EL (cell line): ENCODE measurements around the gene STMN3.

Source experiments
- DNase-seq: peaks from one replicate; pipeline ENCODE4 v3.0.0-alpha.2; 2016

STMN3 gene

DNA sequence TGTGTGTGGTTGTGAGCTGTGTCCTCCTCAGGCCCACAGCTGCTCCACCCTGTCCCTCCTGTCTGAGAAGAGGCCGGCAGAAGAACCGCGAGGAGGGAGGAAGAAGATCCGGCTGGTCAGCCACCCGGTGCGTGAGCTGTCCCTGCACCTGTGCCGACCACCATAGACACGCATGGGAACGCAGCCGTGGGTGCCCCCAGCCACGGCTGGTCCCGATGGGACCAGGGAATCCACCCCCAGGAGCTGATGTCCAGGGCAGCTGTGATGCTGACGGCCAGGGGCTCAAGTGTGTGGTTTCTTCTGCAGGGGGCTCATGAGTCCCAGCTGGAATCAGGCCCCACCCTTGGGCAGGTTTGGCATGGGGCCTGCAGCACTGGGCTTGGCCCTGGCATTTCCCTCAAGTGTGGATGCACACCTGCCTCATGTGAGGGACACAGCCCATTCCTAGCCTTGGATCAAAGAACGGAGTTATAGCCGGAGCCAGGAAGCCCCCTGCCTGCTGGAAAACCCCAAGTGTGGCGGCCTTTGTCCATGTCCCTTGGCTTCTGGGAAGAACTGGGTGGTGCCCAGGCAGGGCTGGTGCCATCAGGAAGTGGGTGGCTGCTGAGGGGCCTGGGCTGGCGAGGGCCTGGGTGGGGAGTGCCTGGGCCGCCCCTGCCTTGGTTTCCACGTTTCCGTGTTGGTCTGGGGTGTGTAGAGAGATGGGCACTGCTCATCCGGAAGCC, 38.6 kb upstream of the STMN3 start:
- no peak for DNase-seq

DNA sequence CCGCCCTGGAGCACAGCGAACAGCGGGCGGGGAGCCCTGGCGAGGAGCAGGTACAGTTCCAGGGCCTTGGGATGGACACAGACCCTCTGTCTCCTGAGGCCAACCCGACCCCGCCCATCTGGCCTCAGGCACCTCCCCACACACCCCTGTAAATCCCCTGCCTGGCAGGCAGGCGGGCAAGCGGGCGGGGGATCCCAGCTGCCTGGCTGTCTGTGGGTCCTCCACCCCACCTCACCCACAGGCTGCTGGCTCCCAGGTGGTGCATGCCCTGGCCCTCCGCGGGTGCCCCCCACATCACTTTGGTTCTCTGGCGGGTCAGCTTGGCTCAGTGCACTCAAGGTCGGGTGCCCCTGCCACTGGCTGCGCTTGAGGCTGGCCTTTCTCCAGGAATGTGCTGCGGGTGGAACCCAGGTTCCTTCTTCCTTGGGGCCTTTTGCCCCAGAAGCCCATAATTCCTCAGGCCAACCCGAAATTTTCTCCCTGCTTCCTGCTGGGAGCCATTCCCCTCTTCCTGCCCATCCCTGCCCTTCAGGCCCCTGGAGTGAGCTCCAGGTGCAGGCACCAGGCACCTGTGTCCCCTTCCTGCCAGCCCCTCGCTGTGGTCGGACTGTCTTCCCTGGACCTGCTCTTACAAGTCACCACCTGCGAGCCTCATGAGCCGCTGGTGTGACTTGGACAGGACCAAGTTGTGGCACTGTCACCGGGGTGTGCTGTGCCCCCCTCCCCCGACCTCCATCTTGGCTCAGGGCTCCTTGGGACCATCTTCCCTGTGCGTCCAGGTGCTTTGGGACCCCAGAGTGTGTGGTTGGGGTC, 37.9 kb upstream of the STMN3 start:
- DNase-seq: no peak

DNA sequence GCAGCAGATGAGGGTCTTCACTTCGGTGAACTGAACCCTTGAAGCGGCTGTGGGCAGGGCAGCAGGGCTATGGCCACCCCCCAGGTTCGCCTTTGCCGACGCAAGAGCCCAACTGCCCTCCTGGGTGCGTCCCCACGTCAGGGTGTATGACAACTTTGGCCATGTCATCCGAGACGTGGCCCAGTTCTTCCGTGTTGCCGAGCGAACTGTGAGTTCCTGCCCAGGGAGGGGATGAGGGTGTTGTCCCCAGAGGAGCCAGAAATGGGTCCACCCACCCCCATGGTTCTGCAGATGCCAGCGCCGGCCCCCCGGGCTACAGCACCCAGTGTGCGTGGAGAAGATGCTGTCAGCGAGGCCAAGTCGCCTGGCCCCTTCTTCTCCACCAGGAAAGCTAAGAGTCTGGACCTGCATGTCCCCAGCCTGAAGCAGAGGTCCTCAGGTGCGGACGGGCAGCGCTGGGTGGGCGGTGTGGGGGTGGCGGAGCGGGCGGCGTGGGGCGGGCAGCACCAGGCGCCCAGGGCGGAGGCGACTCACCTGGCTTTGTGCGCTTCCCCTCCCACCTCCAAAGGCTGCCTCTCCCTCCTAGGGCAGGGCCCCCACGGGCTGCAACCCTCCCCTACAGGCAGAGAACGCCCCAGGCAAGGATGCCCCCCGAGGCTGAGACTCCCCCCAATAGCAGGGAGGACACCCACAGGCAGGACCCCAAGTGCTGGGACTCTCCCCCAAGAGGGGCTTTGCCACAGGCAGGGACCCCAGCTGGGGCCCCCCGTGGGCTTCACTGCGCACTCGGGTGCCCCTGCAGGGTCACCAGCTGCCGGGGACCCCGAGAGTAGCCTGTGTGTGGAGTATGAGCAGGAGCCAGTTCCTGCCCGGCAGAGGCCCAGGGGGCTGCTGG, 37.0 kb upstream of the STMN3 start:
- DNase-seq: no peak

DNA sequence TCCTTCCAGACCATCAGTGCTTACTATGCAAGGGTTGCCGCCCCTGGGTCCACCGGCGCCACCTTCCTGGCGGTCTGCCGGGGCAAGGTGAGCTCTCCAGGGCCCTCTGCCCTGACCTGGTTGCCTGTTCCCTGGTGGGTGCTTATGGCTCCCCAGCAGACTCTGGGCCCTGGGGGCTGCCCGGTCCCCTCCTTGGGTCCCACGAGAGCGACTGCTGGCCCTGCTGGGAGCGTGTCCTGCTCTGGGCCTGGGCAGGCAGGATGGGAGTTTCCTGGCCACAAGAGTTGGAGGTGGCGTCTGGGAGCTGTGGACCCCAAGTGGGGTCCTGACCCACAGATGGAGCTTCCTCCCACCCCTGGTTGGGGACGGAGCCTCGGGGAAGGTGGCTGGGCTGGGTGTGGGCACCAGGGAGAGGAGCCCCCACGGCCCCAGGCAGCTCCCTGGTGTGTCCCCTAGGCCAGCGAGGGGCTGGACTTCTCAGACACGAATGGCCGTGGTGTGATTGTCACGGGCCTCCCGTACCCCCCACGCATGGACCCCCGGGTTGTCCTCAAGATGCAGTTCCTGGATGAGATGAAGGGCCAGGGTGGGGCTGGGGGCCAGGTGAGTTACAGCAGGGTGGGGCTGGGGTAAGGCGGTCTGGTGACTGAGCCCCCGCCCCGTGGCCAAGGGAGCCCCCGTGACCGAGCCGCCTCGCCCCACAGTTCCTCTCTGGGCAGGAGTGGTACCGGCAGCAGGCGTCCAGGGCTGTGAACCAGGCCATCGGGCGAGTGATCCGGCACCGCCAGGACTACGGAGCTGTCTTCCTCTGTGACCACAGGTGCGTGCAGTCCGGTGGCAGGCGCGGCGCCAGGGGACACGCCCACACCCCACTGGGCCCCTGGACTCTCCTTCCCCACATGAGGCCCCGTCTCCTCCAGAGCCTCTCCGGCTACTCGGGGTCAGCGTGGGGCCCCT, 36.1 kb upstream of the STMN3 start:
- no peak for DNase-seq

DNA sequence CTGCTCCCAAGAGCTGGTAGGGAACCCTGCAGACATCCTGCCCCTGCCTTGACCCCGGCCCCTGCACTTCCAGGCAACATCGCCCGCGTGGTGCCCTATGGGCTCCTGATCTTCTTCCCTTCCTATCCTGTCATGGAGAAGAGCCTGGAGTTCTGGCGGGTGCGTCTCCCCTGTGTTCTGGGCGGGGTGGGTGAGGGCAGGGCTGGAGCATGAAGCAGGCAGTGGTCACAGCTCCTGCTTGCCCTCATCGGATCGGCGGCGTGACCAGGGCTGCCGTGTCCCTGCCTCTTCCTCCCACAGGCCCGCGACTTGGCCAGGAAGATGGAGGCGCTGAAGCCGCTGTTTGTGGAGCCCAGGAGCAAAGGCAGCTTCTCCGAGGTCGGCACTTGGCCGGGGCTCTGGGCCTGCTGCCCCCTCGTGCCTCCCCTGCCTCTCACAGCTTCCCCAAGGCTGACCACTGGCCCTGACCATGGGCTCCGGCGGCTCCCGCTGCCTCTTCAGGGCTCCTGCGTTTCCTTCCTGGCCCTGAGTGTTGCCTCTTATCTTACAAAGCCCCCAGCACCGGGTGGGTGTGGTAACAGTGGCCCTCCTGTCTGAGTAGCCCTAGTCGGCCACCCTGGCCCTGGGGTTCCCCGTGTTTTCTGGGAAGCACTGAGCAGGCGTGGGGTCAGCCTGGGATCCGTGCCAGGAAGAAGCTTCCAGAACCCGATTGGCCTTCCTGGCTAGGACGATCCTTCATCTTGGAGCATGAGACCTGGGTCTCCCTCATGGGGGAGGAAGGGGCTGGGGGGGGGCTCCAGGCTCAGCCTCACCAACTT, 35.2 kb upstream of the STMN3 start:
- no peak for DNase-seq

DNA sequence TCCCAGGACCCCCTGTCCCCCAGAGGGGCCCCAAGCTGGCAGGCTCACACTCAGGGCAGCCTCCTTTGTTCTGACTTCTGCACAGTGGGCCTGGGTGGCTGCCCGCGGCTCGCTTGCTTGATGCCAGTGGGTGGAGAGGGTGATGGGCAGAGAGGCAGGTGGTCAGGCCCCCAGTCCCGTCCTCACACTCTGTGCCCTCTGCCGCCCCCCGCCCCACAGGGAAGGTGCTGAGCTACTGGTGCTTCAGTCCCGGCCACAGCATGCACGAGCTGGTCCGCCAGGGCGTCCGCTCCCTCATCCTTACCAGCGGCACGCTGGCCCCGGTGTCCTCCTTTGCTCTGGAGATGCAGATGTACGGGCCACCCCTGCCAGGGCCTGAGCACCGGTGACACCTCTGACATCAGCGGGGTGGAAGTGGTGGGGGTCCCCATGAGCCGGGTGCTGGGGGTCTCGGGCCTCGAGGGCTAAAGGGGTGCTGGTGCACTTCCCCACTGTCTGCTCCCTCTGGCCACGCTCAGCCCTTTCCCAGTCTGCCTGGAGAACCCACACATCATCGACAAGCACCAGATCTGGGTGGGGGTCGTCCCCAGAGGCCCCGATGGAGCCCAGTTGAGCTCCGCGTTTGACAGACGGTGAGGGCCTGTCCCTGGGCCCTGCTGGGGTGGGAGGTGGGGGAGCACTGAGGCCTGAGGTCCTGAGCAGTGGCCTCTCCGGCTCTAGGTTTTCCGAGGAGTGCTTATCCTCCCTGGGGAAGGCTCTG, 34.4 kb upstream of the STMN3 start:
- no peak for DNase-seq

DNA sequence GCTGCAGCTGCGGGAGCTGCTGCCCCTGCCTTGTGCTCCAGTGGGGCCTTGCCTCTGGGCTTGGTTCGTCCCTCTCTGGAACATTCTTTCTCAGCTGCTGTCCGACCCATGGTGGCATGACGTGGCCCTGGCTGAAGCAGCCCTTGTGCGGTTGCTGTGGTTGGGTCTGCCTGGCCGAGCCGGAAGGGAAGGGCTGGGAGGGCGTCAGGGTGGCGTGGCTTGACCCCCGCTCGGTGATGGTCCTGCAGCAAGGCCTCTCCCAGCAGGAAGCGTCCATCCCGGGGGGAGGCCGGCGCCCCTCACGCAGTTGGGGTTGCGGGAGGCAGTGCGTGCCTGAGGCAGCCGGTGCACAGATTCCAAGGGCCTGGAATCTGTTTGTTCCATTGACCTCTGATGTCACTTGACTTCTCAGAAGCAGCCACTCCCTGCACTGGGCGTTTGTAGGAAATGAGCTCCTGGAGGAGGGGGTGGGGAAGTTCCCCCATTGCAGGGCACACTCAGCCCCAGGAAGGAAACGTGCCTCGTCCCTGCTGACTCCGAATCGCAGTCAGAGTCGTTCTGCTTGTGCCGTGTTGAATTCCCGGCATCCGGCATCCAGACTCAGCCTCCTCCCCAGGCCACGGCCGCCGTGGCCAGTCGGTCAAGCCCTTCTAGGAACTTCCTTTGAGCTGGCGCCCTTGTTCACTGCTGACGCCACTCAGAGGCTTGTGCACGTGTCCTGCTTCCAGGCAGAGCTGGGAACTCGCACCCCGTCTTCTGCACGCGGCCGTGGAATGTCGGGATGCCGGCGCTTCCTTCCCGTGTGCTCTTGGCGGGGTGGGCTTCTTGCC, 33.5 kb upstream of the STMN3 start:
- peak; percentile 88 for DNase-seq

DNA sequence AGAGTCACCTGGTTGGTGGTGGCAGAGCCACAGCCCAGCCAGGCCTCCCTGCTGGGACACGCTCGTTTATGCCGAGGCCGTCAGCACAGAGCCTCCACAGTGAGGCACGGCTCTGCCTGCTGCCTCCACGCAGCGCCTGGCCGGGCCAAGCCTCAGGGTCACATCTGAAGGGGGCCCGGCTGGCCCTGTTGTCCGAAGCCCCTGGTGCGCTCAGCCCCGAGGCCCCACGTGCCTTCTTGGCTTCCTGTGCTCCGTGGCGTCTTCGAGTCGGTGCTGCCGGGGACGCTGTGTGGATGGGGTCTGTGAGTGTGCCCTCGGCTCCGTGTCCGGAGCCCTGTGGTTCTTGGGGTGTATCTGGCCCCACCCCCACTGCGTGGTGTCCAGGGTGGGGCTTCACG, 32.9 kb upstream of the STMN3 start:
- DNase-seq: no peak

DNA sequence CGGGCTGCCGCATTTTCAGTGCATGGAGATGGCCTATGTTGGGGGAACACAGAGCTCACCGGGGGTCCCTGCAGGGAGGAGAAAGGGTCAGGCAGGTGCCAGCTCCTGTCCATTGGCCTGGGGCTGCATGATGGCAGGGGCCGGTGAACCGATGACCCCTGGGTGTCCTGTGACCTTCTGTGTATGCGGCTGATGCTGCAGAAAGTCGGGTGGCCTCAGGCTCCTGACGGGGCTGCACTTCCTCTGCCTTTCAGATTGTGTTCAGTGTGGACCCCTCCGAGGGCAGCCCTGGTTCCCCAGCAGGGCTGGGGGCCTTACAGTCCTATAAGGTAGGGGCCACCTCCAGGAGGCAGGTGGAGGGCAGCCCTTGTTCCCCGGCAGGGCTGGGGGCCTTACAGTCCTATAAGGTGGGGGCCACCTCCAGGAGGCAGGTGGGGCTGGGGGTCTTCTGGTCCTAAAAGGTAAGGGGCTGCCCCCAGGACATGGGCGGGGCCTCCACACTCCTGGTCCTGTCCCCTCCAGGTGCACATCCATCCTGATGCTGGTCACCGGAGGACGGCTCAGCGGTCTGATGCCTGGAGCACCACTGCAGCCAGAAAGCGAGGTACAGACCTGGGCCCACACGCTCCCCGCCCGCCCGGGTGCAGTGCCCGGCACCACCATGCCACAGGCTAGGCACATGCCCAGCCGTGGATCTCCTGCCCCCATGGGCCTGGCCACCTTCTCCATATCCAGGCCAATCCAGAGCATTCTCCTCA, 32.2 kb upstream of the STMN3 start:
- no peak for DNase-seq

DNA sequence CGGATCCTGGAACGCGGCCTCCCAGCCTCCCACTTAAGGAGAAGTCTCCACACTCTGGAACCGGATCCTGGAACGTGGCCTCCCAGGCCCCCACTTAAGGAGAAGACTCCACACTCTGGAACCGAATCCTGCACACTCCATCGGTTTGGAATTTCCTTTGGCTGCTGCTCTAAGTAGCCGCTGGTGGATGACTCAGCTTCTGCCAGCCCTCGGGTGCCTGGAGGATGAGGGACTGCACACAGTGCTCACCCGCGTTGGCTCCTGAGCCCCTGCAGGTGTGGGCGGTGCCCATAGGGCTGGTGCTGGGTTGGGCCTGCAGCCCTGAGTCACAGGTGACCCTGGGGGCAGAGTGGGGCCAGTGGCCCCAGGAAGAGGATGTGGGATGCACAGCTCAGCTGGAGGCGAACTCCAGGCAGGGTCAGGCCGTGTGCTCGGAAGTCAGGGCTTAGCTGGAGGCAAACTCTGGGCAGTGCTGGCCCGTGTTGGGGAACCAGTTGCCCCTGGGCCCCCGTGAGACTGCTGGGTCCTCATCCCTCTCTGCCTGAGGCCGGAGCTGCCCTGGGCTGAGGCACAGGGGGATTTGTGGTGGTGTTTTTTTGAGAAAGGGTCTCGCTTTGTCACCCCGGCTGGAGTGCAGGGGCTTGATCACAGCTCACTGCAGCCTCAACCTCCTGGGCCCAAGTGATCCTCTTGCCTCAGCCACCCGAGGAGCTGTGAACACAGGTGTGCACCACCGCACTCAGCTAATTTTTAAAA, 29.3 kb upstream of the STMN3 start:
- DNase-seq: peak; percentile 100

DNA sequence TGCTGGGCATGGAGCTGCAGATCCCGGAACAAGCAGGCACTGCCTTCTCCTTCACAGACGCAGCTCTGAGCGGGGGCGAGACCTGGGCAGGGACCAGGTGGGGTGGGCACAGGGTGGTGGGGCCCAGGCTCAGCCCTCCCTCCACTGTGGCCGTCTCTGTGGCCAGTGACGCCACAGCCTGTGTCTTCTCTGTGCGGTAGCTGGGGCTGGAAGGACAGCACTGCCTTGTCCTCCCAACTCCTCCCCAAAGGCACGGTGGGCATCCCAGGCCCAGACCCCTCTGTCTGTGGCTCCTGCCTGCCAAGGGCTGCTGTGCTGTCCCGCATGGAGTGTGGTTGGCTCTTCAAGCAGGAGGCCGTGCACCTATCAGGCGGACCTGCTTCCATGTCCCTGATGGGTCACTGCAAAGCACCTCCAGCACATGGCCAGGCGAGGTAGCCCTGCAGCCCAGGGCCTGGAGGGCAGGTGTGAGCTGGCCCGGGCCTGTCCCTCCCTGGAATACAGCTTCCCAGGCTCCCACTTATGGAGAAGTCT, 28.5 kb upstream of the STMN3 start:
- DNase-seq: no peak

DNA sequence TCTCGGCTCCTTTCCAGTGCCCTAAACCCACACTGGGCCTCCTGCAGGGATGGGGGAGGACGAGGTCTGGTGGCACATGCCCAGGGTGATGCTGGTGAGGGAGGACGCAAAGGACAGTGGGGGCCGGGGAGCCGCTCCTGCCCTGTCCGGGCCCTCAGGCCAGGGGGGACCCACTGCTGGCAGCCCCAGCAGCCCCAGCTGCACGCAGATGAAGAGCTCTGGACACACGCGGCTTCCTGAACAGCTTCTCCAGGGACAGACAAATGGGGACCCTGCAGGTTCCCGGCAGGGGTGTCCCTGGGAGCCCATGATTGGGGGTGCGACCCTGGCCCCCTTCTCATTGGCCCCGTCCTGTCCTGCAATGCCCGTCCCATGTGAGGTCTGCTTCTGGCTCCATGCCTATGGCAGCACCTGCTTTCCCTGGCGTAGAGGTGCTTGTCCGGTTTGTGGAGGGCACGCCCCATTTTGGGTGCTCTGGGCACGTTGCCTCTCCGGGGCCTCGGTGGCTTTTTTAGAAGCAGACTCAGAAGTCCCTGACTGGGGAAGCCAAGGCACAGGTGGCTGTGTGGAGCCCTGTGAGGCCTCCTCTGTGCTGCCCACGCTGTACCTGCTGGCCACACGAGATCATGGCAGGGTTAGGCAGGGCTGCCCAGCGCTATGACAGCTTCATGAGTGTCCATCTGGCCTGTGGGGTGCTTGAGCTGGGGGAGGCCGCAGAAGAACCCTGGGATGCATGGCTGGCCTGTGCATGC, 27.8 kb upstream of the STMN3 start:
- DNase-seq: no peak

DNA sequence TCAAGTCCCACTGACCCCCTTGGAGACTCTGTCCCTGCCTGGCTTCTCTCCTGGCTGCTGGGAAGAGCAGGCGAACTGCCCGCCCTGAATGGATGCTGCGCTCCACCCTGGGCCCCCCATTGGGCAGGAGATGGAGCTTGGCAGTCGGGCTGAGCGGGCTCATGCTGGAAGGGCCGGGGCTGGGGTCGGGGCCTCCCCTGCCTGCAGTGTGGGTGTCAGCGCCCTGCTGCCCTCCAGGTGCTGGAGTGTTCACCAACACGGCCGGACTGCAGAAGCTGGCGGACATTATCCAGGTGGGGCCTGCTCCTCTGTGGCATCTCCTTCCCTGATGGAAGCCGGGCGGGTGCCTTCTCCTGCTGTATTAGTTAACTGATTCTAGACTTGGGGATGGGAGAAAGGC, 27.2 kb upstream of the STMN3 start:
- no peak for DNase-seq

DNA sequence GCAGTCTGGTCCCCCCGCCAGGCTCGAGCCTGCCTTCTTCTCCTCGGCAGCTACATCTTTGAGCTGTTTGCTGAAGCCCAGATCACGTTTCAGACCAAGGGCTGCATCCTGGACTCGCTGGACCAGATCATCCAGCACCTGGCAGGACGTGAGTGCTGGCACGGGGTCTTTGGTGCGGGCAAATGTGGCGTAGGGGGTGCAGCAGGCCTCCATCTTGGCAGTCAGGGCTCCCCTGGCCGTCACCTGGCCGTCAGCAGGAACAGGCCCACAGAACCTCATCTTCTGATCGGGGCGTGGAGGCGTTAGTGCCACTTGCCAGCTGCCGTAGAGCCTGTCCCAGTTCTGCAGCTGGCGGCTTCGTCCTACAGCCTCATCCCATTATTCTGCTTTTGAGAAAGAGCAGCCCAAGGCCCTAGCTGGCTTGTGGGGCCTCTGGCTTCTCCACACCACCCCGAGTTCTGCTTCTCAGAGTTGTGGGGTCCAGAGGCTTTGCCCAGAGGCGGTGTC, 26.6 kb upstream of the STMN3 start:
- DNase-seq: no peak

DNA sequence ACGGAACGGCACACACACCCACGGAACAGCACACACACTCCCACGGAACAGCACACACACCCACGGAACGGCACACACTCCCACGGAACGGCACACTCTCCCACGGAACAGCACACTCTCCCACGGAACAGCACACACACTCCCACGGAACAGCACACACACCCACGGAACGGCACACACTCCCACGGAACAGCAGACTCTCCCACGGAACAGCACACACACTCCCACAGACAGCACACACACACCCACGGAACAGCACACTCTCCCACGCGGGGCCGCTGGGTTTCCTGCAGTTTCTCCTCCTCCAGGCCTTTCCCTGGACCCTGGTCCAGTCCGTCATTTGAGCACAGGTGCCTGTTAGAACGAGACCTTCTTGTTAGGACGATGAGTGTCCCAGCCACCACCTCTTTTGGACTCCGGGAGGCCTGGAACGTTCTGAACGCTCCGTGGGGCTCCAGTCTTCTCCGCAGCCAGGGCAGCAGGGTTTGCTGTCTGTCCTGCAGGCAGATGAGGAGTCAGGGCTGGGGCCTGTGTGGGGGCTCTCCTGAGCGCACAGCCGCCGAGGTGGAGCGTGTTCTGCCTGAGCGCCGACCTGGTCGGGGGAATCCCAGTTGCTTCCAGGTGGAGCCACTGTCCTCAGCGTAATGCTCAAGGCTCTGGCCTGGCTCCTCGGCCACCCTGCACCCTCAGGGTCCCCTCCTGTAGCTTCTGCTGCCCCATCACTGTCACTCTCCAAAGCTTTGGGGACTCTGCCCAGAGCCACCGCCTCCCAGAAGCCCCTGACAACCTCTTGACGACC, 25.6 kb upstream of the STMN3 start:
- DNase-seq: no peak

DNA sequence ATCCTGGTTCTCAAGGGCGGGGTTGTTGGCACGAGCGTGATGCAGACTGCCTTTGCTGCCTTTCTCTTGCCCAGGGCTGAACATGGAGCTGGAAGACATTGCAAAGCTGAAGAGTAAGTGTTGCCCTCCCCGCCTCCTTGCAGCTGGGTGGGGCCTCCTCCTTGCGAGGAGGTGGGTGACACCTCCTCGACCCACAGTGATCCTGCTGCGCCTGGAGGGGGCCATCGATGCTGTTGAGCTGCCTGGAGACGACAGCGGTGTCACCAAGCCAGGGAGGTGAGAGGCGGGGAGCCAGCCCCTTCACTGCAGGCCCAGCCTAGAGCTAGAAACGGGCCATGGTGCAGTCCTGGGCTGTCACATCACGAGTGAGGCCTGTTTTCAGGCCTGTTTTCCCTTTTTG, 24.8 kb upstream of the STMN3 start:
- DNase-seq: no peak
